Esophagus muscularis mucosa (tissue), 4 donors: ENCODE measurements around the gene CUX1. TPM values are rescaled to one million over a fixed set of nuclear protein-coding genes. Genes with fewer than 3 reads are reported as not detected.
"Not testable (repeated sequence)": the region's sequence is repeated elsewhere in the genome, so short reads cannot be mapped to it uniquely, and the experiment has no call there.

ENCODE experiments used
- DNase-seq: peaks from one replicate; pipeline ENCODE4 v3.0.0-alpha.2; 2017; ENCODE audit errors: extremely low spot score
- H3K27ac ChIP-seq, 4 donors: fragments of 200-600 bp; sonication (generic); replicated peaks in 1 of 4; 1 replicate in 3 of 4; 2 replicates in 1 of 4; pipeline ENCODE4 v1.5.1; 2016 to 2019; ENCODE audit warnings: mild to moderate bottlenecking in 1 of 4
- H3K27me3 ChIP-seq, 4 donors: fragments of 200-600 bp; sonication (generic); one replicate each; pipeline versions ENCODE4 v1.5.1 to v1.6.0; 2016 to 2019
- H3K36me3 ChIP-seq, 4 donors: fragments of 200-600 bp; sonication (generic); one replicate each; pipeline ENCODE4 v1.5.1; 2016 to 2019
- H3K4me1 ChIP-seq, 4 donors: fragments of 200-600 bp; sonication (generic); one replicate each; pipeline ENCODE4 v1.5.1; 2016 to 2019
- H3K4me3 ChIP-seq, 4 donors: fragments of 200-600 bp; sonication (generic); 1 replicate in 2 of 4; 2 replicates in 2 of 4; pipeline ENCODE4 v1.5.1; 2016 to 2019; ENCODE audit warnings: mild to moderate bottlenecking in 4 of 4, moderate library complexity in 1 of 4
- H3K9me3 ChIP-seq, 4 donors: fragments of 200-600 bp; sonication (generic); 1 replicate in 3 of 4; 2 replicates in 1 of 4; pipeline ENCODE4 v1.5.1; 2016 to 2019
- CTCF ChIP-seq, 3 experiments: fragments of 200-600 bp in 2 of 3; fragments of 450-650 bp in 1 of 3; sonication (generic) in 2 of 3; IDR thresholded peaks; one replicate each; pipeline ENCODE4 v1.5.1; 2017 to 2019; ENCODE audit warnings: antibody characterized with exemption in 3 of 3, mild to moderate bottlenecking in 2 of 3, moderate library complexity in 1 of 3
- EP300 ChIP-seq: sonication (generic); formaldehyde crosslinking; IDR thresholded peaks from one replicate; pipeline ENCODE4 v1.6.1; 2017; ENCODE audit warnings: antibody characterized with exemption
- POLR2A ChIP-seq: fragments of 450-650 bp; IDR thresholded peaks from one replicate; pipeline ENCODE4 v1.6.1; 2017; ENCODE audit warnings: antibody characterized with exemption, moderate library complexity, mild to moderate bottlenecking, low read depth
- POLR2AphosphoS5 ChIP-seq, 2 donors: sonication (generic); formaldehyde crosslinking; IDR thresholded peaks; one replicate each; pipeline ENCODE4 v1.6.1; 2017; ENCODE audit warnings: antibody characterized with exemption in 2 of 2
- WGBS: methylation state at CpG from one replicate; pipeline ENCODE4 v1.1.5; 2018; 5-methylcytosine and 5-hydroxymethylcytosine counted together
- intact Hi-C: fragments of 100-400 bp; cut with DNase I; formaldehyde crosslinking; loops from one replicate; pipeline ENCODE4 v1.15.1; 2023
- total RNA-seq, 4 donors: library from RNA; depleted of rRNA; stranded (reverse); fragments of >200 nt; gene quantifications; one replicate each; pipeline versions ENCODE4 v1.1.0 to v1.2.1, GENCODE V29; 2016

Gene CUX1
- total RNA-seq, 4 donors from 2014 or later: 61.5 to 136 (median 92.3) TPM

DNA sequence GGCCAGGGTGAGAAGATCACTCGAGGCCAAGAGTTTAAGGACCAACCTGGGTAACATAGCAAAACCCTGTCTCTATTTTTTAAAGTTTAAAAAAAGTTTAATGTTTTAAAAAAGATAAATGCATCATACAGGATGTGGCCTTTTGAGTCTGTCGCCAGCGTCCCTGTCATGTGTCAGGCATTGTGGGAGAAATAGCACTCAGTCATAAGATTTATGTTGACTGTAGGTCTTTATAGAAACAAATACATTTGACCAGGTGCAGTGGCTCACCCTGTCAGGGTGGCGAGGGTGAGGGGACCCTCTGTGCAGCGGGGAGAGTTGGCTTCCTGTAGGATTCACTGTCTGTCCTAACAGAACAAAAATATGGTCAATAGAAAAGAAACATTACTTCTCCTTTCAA, 405.8 kb downstream of the CUX1 start:
- 91% methylated on average over 5 of the region's 5 CpGs for WGBS
- H3K9me3 ChIP-seq: no peaks in the 10 kb centered on the region
- intact Hi-C loops: no loop called here
- no peaks in the 10 kb centered on the region for H3K27me3 ChIP-seq
- H3K4me1 ChIP-seq: no peaks in the 10 kb centered on the region
- DNase-seq: no peak
- H3K27ac ChIP-seq: no peak overlapping the region
- TF ChIP-seq CTCF (IDR thresholded peaks at IDR 0.05) (no peak), POLR2A (no peak), EP300 (no peak), POLR2AphosphoS5 (IDR thresholded peaks at IDR 0.05) (no peak)
- peaks cover 9 to 24% (median 11%) of the 10 kb centered on the region in 4 donors for H3K36me3 ChIP-seq
- H3K4me3 ChIP-seq: no peak overlapping the region

DNA sequence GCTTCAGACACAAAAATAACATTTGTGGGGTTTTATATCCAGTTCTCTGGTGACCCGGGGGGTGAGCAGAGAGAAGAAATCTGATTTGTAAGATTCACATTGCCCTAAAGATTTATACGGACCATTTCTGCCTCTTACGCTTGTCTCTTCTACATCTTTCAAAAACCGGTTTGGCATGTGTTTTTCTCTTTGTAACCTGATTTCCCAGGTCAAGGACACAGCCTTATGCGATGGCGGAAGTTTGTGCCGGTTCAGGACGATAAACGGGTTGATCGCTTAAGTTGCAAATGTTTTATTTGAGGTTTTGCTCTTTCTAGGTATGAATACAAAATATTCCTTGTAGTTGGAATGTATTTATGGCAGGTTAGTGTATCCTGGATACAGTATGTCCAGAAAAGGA, 407.6 kb downstream of the CUX1 start:
- Histone ChIP-seq H3K27me3 (no peaks in the 10 kb centered on the region), H3K9me3 (no peaks in the 10 kb centered on the region), H3K36me3 (peaks cover 17 to 42% (median 24%) of the 10 kb centered on the region in 4 donors), H3K27ac (no peak overlapping the region), H3K4me3 (no peak overlapping the region), H3K4me1 (no peaks in the 10 kb centered on the region)
- TF ChIP-seq EP300 (no peak), POLR2AphosphoS5 (IDR thresholded peaks at IDR 0.05) (no peak), CTCF (IDR thresholded peaks at IDR 0.05) (no peak), POLR2A (no peak)
- no peak for DNase-seq
- WGBS: 91% methylated on average over 10 of the region's 10 CpGs
- intact Hi-C loops: no loop called here

GRCh38 chr7:102227371-102227770, 409.9 kb downstream of the CUX1 start:
- Histone ChIP-seq H3K4me3 (no peak overlapping the region), H3K9me3 (no peaks in the 10 kb centered on the region), H3K27ac (no peak overlapping the region), H3K36me3 (peaks cover 19 to 52% (median 37%) of the 10 kb centered on the region in 4 donors), H3K27me3 (no peaks in the 10 kb centered on the region), H3K4me1 (no peaks in the 10 kb centered on the region)
- 92% methylated on average over 13 of the region's 18 CpGs for WGBS
- no peak for TF ChIP-seq POLR2AphosphoS5 (IDR thresholded peaks at IDR 0.05)
- no peak for TF ChIP-seq CTCF (IDR thresholded peaks at IDR 0.05)
- TF ChIP-seq POLR2A: no peak
- no peak for TF ChIP-seq EP300
- intact Hi-C loops: no loop called here
- no peak for DNase-seq

DNA sequence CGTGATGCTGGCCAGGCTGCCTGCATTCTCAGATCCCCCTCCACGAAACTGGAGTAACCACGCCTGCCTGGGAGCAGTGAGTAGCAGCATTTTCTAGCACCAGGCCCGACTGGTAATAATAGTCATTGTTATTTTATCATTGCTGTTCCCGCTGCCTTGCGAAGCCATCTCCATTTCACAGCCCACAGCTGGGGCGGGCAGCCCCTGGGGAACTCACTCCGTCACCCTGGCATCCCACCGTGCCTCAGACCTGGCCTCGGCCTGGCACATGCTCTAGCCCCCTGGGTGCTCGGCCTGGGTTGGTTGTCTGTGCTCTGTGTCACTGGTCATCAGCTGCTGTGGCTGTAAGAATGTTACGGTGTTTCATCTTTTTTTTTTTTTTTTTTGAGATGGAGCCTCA, 411.5 kb downstream of the CUX1 start:
- H3K27me3 ChIP-seq: no peaks in the 10 kb centered on the region
- no peaks in the 10 kb centered on the region for H3K4me1 ChIP-seq
- no peaks in the 10 kb centered on the region for H3K9me3 ChIP-seq
- H3K36me3 ChIP-seq: peaks cover 23 to 64% (median 51%) of the 10 kb centered on the region in 4 donors
- no peak for TF ChIP-seq CTCF (IDR thresholded peaks at IDR 0.05)
- no peak for TF ChIP-seq POLR2A
- TF ChIP-seq EP300: no peak
- DNase-seq: no peak
- 89% methylated on average over 12 of the region's 12 CpGs for WGBS
- no peak overlapping the region for H3K27ac ChIP-seq
- H3K4me3 ChIP-seq: no peak overlapping the region
- intact Hi-C loops: no loop called here

GRCh38 chr7:102230162-102230561, 412.7 kb downstream of the CUX1 start:
- H3K36me3 ChIP-seq: peaks cover 34 to 76% (median 63%) of the 10 kb centered on the region in 4 donors
- not testable (repeated sequence) for H3K9me3 ChIP-seq, H3K4me1 ChIP-seq, DNase-seq, H3K27ac ChIP-seq, H3K4me3 ChIP-seq, H3K27me3 ChIP-seq
- WGBS: 78% methylated on average over 5 of the region's 5 CpGs
- intact Hi-C loops: loop anchor here (10.0 kb wide), 1 partner anchor 415 kb away; the partner anchor contains the start of gene CUX1
